GM18519 (cell line): ENCODE data around the gene HOXB2.

ENCODE experiments used
- ATAC-seq: cut with Tn5 transposase; IDR thresholded peaks from one replicate; pipeline ENCODE4 v1.9.1; 2021; ENCODE audit warnings: mild to moderate bottlenecking, moderate library complexity; ENCODE audit not compliant: unreplicated experiment, low FRiP score

HOXB2 gene

DNA sequence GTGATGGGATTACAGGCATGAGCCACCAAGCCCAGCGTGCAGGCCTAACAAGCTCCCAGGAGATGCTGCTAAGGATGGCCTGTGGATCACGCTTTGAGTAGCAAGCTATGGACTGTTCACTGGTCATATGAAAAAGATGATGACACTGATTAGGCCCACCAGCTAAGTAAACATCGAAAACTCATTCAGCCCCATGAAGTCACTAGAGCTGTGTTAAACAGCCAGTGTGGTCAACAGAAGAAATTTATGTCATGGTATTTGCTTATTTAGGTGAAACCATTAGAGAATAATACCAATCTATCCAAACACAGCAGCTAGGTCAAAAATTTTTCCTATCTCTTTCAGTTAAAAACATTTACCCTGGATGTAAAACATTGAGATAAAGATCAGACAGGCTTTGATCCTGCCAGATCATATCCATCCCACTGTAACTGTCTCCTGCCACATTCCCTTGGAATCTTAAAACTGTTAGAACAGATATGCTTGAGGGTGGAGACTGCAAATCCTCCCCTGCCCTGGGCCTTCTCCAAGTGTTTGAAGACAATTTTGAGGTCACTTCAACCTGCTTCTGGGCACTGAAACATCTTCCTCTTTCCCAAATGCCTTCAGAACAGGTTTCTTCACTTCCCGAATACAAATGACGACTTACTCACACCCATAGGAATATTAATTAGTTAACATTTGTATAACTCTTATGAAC lies 45.0 kb downstream of the HOXB2 start:
- ATAC-seq, result no peak

DNA sequence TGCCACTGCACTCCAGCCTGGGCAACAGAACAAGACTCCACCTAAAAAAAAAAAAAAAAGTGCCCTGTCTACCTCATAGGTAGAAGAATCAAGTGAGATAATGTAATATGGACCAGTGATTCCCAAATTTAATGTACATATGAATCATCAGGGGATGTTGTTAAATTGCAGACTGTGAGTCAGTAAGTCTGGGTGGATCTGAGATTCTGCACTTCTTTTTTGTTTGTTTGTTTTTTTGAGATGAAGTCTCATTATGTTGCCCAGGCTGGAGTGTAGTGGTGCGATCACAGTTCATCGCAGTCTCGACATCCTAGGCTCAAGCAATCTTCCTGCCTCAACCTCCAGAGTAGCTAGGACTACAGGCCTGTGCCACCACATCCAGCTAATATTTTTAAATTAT lies 45.7 kb downstream of the HOXB2 start:
- no peak for ATAC-seq

DNA sequence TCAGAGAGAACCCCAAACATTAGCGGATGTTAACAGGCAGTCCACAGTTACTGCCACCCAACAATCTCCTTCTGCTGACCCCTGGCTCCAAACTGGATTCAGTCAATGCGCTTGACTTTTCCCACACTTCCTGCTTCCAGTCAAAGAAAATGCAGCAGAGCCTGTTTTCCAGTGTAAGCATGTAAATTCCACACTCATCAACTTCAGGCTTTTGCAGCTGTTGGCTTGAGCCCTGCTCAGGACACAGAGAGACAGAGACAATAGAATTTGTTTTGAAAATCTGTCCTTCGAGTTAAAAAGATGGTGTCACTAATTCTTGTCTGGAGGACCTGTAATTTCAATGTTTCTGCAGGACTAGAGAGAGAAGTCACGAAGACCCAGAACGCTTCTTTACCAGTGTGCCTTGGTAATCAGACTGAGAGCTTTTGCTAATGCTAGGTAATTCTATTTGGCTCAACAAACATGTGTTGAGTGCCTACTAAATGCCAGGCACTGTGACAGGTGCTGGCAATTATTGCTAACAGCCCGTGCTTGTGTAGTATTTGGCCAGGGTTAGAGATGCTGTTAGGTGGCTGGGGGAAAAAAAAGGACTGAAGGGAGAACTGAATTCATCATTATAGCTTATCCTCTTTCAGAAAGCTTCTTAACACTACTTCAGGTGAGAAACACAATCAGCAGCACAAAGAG lies 46.6 kb downstream of the HOXB2 start:
- no peak for ATAC-seq

DNA sequence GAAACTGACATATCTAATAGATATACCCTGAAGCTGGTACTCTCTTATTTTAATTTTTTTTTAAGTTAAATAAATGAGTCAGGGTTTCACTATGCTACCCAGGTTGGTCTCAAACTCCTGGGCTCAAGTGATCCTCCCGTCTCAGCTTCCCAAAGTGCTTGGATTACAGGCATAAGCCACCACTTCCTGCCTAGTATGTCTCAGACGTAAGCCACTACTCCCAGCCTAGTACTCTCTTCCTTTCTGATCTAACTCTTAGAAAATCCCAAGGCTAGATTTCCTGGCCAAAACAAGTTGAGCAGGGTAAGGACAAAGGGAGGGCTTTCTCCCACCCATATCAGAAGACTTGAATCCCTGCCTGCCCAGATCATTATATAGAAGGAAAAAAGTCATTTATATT lies 47.8 kb downstream of the HOXB2 start:
- no peak for ATAC-seq

DNA sequence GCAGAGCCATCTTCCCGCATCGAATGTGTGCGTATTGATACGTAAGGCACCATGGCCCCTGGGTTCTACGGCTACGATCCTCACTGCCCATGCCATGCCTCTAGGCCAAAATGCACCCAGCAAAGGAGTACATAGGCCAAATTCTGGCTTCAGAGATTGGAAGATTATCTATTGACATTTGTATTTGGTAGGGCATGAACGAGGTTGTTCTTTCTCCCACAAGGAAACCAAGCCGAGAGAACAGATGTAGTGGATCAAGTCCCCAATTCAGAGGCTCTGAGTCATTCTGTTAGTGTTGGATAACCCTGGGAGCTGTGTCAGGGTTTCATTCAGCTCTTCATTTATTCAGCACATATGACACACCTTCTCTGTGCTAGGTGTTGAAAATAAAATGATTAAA lies 50.6 kb downstream of the HOXB2 start:
- ATAC-seq, result no peak
